ENCODE measurements around the gene ACBD7. TPM values are rescaled to one million over a fixed set of nuclear protein-coding genes. Genes with fewer than 3 reads are reported as not detected.

Gene ACBD7
- total RNA-seq, 6 experiments from 2014 or later, result 0.16 to 0.18 TPM; not detected in 4

DNA sequence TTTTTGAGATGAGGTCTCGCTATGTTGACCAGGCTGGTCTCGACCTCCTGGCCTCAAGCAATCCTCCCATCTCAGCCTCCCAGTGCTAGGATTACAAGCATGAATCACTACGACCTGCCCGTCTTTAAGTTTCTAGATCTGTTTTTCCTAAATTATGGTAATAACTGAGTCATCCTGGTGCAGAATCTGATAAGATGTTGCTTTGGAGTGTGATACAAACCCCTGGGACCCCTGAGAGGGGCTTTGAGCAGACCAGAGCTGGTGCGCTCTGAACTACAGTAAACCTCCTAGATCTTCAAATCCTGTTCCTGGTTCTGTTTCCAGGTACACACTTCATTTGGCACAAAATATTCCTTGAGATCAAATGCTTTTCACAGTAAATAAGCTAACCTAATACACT is 42.8 kb upstream of the ACBD7 start:
- DNase-seq (no peak), ATAC-seq (no peak)
- Histone ChIP-seq H3K4me3 (no peak overlapping the region), H3K36me3 (peaks cover 0 to 64% (median 17%) of the 10 kb centered on the region in 4 donors), H3K4me1 (peaks cover 0 to under 1% (median 0%) of the 10 kb centered on the region in 4 donors), H3K9me3 (no peaks in the 10 kb centered on the region), H3K27ac (no peak overlapping the region), H3K27me3 (no peaks in the 10 kb centered on the region)
- intact Hi-C loops (cut with DNase I), result no loop called here
- 91% methylated on average over 5 of the region's 5 CpGs for whole genome bisulfite sequencing (ENCODE audit: insufficient coverage, low coverage, low lambda C conversion rate, missing lambda C conversion rate)
- TF ChIP-seq, protein P1, sequence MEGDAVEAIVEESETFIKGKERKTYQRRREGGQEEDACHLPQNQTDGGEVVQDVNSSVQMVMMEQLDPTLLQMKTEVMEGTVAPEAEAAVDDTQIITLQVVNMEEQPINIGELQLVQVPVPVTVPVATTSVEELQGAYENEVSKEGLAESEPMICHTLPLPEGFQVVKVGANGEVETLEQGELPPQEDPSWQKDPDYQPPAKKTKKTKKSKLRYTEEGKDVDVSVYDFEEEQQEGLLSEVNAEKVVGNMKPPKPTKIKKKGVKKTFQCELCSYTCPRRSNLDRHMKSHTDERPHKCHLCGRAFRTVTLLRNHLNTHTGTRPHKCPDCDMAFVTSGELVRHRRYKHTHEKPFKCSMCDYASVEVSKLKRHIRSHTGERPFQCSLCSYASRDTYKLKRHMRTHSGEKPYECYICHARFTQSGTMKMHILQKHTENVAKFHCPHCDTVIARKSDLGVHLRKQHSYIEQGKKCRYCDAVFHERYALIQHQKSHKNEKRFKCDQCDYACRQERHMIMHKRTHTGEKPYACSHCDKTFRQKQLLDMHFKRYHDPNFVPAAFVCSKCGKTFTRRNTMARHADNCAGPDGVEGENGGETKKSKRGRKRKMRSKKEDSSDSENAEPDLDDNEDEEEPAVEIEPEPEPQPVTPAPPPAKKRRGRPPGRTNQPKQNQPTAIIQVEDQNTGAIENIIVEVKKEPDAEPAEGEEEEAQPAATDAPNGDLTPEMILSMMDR (IDR thresholded peaks at IDR 0.05), result no peak
- no peak for TF ChIP-seq POLR2A (IDR thresholded peaks at IDR 0.05)

GRCh38 chr10:15124908-15125307 is 36.3 kb upstream of the ACBD7 start:
- no peak for ATAC-seq
- DNase-seq, result no peak
- H3K4me1 ChIP-seq, result no peaks in the 10 kb centered on the region
- H3K9me3 ChIP-seq, result no peaks in the 10 kb centered on the region
- H3K27me3 ChIP-seq, result no peaks in the 10 kb centered on the region
- TF ChIP-seq, protein P1 (IDR thresholded peaks at IDR 0.05), result no peak
- no peak for TF ChIP-seq POLR2A (IDR thresholded peaks at IDR 0.05)
- WGBS (ENCODE audit: insufficient coverage, low coverage, low lambda C conversion rate, missing lambda C conversion rate), result 87% methylated on average over 3 of the region's 3 CpGs
- intact Hi-C loops (cut with DNase I), result no loop called here
- H3K4me3 ChIP-seq, result no peak overlapping the region
- peaks cover 0 to 46% (median 5%) of the 10 kb centered on the region in 4 donors for H3K36me3 ChIP-seq
- no peak overlapping the region for H3K27ac ChIP-seq

DNA sequence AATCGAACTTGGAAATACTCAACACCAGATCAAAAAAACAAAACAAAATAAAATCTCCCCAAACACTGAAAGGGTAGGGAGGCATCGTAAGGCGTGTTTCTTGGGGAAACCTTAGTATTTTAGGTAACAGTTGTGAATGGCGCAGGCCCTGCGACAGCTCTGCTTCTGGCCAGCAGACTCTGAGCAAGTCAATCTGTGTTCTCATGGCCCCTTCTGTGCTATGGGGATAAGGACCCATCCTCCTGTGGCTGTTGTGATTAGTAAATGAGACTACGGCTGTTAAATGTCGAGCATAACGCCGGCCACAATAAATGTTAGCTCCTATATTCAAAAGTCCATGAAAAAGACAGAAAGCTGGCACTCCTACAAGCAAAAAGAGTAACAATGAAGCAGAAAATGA is 35.6 kb upstream of the ACBD7 start:
- 94% methylated on average over 7 of the region's 9 CpGs for WGBS (ENCODE audit: insufficient coverage, low coverage, low lambda C conversion rate, missing lambda C conversion rate)
- no peak for TF ChIP-seq POLR2A (IDR thresholded peaks at IDR 0.05)
- TF ChIP-seq, protein P1 (IDR thresholded peaks at IDR 0.05), result no peak
- peaks cover 0 to 46% (median 6%) of the 10 kb centered on the region in 4 donors for H3K36me3 ChIP-seq
- H3K27me3 ChIP-seq, result no peaks in the 10 kb centered on the region
- no peaks in the 10 kb centered on the region for H3K9me3 ChIP-seq
- DNase-seq, result no peak
- no peak overlapping the region for H3K27ac ChIP-seq
- H3K4me1 ChIP-seq, result no peaks in the 10 kb centered on the region
- H3K4me3 ChIP-seq, result no peak overlapping the region
- ATAC-seq, result no peak
- intact Hi-C loops (cut with DNase I), result no loop called here

DNA sequence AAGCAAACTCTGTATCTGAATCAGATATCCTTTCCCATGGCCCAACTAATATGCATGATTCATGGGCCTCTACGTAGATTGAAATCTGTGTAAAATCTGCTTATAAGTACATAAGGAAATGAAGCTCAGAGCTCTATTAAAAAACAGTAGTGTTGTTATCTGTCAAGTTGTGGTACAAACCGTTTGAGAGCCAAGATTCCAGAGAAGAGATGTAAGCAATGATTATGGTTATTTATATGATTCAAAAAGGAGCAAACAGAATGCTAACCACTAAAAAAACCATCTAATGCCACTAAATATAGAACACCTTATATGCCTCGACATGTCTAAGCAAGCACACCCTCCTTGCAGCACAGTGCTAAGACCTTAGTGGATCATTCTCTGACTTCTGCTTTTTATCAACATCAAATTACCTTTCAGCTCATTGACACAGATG is 35.2 kb upstream of the ACBD7 start:
- no peaks in the 10 kb centered on the region for H3K9me3 ChIP-seq
- WGBS (ENCODE audit: insufficient coverage, low coverage, low lambda C conversion rate, missing lambda C conversion rate), result 74% methylated on average over 3 of the region's 3 CpGs
- H3K4me3 ChIP-seq, result no peak overlapping the region
- no peak for DNase-seq
- intact Hi-C loops (cut with DNase I), result no loop called here
- ATAC-seq, result no peak
- H3K27ac ChIP-seq, result no peak overlapping the region
- peaks cover 0 to 50% (median 9%) of the 10 kb centered on the region in 4 donors for H3K36me3 ChIP-seq
- no peak for TF ChIP-seq POLR2A (IDR thresholded peaks at IDR 0.05)
- TF ChIP-seq, protein P1 (IDR thresholded peaks at IDR 0.05), result no peak
- H3K4me1 ChIP-seq, result no peaks in the 10 kb centered on the region
- no peaks in the 10 kb centered on the region for H3K27me3 ChIP-seq
